T follicular helper cell (primary cell): ENCODE measurements around the gene WDR48.

ENCODE experiments used
- DNase-seq: peaks from one replicate; pipeline ENCODE4 v3.0.0-alpha.2; 2020; ENCODE audit warnings: low read depth

The WDR48 gene

DNA sequence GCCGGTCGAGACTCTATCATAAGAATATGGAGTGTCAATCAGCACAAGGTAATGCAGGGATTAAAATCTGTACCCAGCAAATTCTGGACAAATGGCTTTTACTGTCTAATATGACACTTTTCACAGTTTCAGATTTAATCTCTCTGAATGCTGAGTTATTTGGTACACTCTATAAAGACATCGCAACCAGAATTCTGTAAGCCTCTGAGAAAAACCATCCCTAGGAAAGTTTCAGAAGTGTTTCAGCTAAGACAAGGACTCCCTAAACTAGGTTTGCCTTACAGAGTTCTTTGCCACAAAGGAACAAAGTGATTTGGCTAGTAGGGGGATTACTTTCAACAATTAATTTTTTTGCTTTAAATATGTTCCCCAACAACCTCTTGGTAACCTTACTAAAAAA lies 11.3 kb downstream of the WDR48 start:
- no peak for DNase-seq

DNA sequence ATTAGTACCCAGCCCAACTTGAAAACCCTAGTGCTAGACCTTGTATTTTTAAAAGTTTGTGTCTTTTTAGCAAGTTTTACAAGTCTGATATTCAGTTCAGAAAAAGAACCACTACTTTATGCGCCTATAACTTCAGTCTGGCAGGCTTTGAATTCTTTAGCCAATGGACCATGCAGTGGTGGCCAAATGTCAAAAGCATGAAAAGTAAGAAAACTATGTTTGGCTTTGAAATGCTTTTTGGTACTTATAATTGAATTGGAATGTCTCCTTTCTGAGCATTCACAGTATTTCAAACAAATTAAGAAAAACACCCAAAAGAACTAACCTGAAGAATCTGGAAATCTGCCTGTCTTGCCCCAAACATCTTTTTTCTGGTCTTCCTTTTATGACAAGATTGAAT lies 12.8 kb downstream of the WDR48 start:
- DNase-seq = no peak

DNA sequence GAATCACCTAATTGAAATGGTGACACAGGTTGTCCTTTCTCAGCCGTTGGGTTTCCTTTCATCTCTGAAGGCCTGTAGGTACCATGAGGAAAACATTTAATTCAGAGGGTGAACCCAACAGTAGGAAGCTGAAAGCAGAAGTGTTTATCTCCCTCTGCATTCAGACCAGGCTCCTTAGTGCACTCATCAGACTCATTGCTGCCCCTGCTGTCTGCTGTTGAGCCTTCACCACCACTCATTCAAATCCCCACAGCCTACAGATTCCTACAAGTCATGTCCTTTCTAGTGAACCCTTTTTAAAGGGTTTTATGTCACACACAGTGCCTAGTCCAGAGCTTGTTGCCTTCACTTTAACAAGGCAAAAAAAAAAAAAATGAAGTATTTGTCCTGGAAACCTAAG lies 13.4 kb downstream of the WDR48 start:
- no peak for DNase-seq

DNA sequence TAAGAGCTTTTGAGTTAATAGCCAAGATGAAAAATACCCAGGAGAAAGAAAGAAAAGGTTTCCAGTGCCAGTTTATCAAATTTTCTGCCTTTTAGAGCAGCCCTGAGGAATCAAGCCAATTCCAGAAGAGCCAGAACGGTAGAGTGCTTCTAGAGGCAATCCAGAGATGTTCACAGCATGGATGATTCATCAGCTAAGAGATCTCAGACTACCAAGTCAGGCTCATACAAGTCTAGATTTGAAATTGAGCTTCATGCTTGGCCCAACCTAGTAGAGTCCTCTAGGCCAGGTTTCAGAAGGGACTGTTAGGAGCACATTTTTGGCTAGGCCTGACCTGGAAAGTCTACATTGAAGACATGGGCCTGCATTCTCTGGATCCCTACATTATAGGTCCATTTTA lies 15.5 kb downstream of the WDR48 start:
- no peak for DNase-seq

DNA sequence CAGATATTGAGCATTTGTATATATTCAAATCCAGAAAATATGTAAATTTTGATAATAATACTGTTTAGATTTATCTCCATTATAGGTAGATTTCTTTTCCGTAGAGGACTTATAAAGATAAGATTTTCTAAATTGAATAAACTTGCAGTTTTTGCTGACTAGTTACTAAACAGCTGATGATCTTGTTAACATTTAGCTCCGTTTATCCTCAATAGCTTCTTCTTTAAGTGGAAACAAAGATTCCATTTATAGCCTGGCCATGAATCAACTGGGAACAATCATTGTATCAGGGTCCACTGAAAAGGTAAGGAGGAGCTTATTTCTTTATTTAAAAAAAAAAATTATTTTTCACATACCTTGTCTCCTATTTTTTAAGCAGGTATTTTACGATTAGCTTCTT lies 16.7 kb downstream of the WDR48 start:
- DNase-seq = no peak

DNA sequence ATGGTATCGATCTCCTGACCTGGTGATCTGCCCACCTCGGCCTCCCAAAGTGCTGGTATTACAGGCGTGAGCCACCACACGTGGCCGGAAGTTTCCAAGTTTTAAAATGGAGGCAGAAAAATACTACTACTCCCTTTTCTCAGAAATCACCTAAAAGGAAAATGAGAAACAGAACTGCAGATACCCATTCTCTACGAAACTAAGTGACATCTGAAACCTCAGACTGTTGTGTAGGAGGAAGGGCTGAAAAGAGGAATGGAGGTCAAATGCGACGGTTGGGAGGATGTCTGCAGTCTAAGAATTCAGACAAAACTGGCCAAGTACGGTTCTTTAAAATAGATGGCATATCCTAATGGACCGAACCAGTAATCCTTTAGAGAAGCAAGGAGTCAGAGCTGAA lies 24.1 kb downstream of the WDR48 start:
- no peak for DNase-seq

DNA sequence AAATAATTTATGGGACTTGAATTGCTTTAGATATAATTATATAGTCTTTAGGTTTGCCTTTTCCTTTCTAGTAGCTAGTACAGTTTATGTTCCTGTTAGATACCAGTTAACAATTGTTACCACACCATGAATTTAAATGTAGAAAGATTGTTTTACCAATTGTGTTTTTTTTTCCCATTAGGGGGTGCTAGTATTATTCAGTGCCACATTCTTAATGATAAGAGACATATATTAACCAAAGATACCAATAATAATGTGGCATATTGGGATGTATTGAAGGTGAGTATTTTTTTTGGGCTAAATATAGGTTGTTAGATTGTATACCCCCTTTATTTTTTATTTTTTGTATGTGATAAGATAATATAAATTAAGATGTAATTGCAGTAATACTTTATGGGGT lies 27.7 kb downstream of the WDR48 start:
- DNase-seq = no peak

DNA sequence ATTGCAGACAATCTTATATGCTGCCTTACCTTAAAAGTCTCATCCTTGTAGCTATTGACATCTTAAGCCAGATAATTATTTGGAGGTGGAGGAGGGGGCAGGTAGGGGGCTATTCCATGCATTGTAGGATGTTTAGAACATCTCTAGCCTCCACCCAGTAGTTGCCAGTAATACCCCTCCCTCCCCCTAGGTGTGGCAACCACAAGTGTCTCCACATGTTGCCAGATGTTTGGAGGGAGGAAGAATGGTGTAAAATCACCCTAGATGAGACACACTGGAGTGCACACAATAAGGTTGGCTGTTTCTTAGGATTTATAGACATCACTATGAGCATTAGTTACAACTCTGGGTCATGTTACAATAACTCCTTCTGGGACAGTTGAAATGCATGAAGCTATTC lies 28.2 kb downstream of the WDR48 start:
- DNase-seq = no peak

DNA sequence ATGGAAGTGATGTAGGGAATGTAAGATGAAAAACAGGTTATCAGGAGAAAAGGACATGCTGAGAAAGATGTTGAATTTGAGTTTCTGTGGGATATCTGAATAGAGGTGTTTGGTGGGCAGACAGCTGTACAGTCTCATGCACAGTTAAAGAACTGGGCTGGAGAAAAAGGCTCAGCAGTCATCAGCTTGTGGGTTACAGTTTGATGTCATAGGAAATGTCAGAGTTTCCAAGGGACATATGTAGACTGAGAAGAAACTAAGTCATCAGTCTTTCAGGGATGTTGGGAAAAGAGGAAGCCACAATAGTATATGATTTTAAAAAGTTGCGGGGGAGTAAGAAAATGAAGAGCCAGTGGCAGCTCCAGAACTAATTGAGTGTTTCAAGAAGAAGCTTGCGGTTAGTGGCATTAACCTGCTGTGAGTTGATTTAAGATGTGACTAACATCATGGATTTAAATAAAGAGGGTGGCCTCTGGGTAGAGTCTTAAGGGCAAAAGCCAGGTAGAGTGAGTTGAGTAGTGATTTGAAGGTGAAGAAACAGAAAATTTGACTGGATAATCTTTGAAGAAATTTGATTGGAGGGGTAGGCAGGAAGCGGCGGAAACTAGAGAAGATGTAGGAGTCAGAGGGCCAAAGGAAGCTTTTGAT lies 31.0 kb downstream of the WDR48 start:
- DNase-seq = no peak

DNA sequence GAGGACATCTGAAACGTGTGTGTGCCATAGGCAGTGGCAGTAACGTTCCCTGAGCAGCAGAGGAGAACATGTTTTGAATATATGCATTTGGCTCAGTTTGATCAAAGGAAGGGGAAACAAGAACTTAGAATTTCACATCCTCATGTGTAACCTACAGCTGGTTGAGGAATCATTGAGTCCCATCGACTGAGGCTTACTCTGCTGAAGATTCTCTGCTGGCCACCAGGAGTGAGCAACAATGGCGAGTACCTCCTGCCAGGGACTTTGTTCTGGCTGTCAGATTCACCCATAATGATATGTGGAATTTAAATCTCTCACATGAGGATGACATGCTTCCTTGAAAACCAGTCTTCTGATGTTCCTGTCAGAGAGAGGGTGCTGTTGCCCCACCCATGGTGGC lies 34.3 kb downstream of the WDR48 start:
- no peak for DNase-seq

DNA sequence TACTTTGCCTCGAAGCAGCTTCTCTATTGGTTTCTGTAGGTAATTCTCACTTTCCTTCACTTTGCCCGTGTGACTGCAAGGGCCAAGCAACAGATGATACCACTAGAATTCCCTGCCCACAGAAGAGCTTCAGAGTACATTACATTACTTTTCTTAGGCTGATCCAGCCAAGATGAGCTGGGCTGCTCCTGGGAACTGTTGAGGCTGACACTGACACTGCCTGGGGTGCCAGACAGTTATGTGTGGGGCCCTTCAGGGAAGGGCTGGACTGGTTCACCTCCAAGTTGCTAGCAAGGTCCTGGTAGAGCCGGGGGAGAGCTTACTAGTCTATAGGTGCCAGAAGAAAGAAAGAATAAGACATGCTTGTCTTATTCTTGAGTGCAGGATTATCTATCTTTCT lies 36.6 kb downstream of the WDR48 start:
- DNase-seq = no peak

DNA sequence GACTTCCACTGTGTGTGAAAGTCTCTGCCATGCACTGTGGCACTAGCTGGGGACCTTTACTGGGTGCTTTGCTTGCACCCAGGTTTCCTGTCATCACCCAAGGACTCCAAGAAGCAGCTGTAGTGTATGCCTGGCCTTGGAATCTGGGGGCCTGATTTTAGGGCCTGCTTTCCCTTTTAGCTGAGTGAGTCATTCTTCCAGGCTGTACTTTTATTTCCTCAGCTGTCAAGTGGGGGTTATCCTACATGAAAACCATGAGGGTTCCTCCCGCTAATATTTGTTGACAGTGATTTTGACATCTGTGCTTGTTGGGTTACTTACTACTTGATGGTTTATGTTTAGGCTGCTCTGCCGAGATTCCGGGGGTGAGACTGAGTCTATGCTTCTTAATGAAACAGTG lies 37.1 kb downstream of the WDR48 start:
- DNase-seq = no peak

DNA sequence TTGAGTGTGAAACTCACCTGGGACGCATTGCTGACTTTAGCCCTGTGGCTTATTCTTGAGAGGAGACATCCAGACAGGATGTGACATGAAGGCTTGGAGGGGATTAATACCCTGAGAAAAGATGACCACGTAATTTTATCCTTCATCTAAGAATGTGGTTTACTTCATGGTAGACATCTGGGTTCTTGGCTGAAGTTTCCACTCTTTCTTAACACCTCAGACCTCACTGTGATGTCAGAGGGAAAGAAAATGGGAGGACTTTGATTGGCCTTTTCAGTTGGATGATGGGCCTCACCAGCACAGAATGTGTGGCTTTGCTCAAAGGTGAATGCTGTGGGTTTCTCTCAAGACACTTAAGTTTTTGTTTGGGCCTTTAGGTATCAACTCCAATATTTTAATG lies 39.1 kb downstream of the WDR48 start:
- no peak for DNase-seq

DNA sequence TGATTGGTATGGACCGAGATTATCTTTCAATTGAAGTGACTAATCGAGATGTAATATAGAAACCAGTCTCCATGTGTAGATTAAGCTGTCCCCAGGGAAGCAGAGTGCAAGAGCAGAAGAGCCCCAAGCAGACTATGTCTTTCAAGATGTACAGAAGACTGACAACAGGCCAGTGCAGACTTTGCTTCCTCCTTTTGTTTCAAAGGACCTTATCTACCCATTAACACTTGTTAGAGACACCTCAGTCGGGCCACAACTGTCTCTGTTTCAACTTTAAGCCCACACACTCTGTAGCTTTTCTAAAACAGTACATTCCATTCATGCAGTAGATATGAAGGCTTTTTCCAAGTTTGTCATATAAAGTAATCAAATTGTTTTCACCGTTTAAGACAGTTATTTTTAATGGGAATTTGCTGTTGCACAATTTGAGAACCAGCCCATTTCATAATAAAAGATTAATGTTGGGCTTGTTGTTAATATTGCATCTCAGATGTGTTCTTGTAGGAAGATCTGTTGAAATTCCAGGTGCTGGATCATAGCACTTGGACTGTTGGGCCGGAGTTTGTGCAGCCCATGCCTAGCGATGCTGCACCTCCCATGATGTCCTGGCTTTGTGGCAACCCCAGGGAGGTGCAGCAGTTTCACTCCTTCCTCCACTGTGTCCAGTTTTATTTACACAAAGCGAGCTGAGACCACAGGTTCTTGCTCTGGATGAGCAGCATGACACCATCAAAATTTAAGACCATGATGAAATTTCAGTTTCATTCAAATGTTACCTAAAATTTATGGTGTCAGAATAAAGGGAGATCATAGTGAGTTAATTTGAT lies 43.2 kb downstream of the WDR48 start:
- DNase-seq = no peak

DNA sequence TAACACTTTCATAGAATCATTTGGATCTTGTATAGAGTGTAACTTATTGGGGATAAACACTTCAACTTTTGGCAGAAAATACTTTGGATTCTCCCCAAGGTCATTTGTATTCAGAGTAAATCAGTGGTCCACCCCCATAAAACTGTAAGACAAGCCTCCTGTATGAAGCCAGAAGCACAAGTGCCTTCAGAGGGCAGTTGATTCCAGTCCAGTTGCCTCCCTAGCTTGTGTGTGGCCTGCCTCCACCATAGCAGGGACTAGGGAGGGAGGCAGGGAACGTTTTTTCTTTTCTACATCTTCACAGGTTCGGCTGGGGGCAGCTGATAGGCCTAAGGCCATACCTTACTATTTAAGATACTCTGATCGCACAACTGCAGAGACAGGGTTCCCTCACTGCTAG lies 44.0 kb downstream of the WDR48 start:
- no peak for DNase-seq

DNA sequence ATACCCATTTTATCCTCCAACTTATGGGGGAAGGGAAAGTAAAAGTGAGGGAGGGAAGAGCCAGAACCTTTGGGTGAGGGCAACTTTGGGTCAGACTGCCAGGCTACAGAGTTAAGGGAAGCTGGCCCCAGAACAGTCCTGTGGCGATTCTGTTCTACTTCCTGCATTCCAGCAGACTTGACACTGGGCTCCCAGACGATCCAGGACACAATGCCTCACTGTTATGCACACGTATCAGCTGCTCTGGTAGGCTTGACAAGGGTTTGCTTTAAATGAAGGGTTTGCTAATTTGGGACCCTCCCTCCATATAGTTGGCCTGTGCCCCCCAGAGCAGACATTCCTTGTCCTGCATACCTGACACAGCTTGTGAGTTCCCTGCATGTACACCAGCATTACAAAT lies 45.0 kb downstream of the WDR48 start:
- no peak for DNase-seq

DNA sequence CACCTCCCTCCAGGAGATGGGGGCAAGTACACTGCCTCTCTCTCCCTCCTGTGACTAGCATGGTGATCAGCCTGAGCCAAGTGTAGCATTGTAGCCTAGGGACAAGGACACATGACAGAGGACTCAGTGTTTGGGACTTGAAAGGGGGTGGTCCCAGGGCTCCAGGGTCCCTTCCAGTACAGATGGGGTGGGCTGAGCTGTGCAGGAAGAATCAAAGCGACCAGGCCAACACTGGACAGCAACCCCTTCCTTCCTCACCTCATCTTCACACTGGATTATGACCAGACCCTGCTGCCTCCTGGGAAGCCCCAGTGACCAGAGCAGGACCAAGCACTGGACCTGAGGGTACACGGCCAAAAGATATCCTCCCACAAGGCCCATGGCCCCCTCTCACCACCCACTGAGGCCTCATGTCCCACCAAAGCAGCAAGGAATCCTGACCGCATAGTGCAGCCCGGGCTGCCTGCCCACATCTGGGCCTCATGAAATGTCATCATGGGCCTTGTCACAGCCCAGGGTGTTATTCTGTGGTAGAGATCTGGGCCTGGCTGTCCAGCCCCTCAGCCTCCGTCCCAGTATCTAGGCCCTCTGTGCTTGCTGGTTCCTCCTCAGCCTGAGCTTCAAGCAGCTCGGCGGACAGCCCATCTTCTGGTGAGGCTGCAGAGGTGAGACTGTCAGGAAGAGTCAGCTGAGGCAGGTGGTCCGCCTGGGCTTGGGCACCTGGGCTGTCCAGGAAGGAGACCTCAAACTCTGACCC lies 46.1 kb downstream of the WDR48 start:
- DNase-seq = no peak

DNA sequence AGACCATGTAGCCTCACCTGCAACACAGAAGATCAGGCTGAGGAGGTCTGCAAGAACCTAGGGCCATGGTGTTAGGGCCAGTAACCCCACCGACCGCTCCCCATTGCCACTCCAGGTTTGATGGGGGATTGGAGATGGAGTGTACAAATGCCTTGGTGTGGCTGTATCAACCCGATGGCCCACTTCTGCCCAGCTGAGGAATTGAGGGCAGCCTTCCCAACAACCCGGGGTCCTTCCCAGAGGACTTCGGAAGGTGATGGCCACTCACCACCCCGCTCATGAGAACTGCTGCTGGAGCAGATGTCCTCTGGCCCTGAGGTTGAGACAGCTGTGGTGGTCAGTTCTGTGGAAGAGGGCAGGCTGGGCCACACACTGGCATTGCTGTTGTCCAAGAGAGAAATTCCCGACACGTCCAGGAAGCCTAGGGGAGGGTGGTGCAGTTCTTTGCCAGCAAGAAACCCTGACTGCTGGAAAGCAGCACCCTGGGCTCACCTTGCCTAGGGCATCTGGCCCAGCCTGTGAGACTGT lies 46.7 kb downstream of the WDR48 start:
- no peak for DNase-seq

DNA sequence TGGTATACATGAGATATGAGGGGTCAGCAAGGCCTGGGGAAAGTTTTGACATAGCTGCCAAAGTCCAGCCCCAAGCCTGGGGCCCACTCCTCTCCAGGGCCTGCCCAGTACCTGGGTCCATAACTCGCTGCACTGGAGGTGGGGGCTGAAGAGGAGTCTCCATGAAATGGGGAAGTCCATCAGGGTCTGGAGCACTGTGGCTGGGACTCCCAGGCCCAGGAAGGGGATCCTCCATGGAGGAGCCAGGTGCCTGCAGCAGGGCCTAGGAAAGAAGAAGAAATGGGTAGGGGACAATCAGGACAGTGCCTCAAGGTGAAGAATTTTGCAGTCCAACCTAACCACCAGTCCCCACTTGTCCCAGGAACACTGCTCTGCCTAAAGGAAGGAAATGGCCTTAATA lies 47.4 kb downstream of the WDR48 start:
- no peak for DNase-seq

DNA sequence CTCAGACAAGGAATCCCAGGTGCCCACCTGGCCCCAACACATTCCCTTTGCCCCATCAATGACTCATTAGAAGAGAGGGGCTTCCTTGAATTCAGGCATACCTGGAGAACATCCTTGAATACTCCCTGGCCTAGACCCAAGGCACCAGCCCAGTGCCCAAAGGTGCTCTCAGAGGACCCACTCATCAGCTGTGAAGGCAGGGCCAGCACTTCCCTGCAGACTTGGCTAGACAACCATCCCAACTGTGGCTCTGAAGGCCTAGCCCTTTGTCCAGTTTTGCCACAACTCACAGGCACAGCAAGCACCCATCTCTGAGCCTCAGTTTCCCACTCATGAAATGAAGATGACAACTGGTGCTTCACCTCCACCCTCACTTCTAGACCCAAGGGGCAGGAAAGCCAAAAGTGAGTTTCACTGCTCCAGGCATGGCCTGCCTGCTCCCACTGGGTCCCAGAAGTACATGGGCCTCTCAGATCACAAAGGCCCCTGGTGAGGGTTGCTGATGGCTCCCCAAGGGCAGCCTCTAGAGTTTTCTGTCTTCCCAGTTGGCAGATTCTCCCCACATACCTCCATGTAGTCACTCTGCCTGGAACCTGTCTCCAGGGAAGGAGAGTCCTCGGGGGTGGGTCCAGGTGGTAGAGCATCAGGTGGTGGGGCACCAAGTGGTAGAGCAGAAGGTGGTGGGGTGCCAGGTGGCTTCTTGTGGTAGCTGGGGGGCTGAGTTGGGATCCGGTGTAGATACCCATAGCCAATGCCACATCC lies 48.1 kb downstream of the WDR48 start:
- DNase-seq = no peak

DNA sequence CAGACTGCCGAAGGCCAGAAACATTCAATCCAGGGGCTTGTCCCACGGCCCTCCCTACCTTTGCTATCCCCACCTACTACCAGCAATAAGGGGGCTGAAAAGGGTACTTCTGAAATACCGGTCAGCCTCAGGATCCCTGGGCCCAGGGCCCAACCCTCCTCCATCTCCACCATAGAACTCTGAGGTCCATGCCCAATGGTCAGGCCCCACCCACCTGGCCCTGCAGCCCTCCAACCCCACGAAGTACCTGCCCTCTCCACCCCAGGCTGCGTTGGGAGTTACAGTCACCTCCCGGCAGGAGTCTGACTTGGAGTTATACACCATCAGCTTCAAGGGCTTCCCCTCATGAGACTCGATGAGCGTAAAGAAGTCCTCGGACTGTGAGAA lies 48.7 kb downstream of the WDR48 start:
- no peak for DNase-seq

DNA sequence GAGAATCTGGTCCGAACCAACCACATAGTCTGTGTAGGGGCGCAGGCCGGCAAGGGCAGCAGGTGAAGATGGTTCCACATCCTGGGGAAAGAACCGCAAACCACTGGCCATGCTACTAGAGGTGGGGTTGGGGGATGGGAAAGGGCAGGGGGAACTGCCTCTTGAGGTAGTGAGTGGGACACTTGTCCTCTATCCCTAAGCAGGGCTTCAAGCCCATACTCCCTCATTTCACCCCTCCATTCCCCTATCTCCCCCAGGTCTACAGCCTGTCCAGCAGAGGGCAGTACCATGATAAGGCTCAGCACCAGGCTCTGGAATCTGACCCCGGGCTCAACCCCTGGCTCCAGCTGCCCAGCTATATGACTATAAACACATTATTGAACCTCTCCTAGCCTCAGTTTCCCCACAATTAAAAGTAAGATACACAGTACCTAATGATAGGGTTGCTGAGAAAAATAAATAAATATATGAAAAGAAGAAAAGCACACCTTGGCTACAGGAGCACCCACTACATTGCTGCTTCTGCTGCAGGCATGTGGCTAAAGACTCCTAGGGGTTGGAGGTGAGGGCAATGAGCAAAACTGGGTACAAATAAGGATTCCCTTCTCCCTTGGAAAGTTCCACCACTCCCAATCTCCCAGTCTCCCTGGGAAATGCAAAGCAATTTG lies 49.3 kb downstream of the WDR48 start:
- peak; percentile 34 for DNase-seq
